ENCODE data around the gene NDUFS6. TPM values are rescaled to one million over a fixed set of nuclear protein-coding genes. Genes with fewer than 3 reads are reported as not detected.

Gene NDUFS6
- total RNA-seq, 4 donors from 2014 or later = 36.1 to 72.7 (median 57.3) TPM

GRCh38 chr5:1831677-1832313, 30.6 kb downstream of the NDUFS6 start:
- no peak for DNase-seq
- TF ChIP-seq, protein P1, sequence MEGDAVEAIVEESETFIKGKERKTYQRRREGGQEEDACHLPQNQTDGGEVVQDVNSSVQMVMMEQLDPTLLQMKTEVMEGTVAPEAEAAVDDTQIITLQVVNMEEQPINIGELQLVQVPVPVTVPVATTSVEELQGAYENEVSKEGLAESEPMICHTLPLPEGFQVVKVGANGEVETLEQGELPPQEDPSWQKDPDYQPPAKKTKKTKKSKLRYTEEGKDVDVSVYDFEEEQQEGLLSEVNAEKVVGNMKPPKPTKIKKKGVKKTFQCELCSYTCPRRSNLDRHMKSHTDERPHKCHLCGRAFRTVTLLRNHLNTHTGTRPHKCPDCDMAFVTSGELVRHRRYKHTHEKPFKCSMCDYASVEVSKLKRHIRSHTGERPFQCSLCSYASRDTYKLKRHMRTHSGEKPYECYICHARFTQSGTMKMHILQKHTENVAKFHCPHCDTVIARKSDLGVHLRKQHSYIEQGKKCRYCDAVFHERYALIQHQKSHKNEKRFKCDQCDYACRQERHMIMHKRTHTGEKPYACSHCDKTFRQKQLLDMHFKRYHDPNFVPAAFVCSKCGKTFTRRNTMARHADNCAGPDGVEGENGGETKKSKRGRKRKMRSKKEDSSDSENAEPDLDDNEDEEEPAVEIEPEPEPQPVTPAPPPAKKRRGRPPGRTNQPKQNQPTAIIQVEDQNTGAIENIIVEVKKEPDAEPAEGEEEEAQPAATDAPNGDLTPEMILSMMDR (IDR thresholded peaks at IDR 0.05) = no peak
- TF ChIP-seq POLR2A (IDR thresholded peaks at IDR 0.05) = no peak
- intact Hi-C loops (cut with DNase I) = no loop called here

GRCh38 chr5:1832511-1833250, 31.5 kb downstream of the NDUFS6 start:
- 59 to 70% methylated on average over 16 to 18 of the region's 28 CpGs for WGBS, 2 donors

More at GRCh38 chr5:1831677-1832313, 30.6 kb downstream of the NDUFS6 start:
- H3K27ac ChIP-seq = no peak overlapping the region
- H3K36me3 ChIP-seq = no peaks in the 10 kb centered on the region
- peaks cover 0 to 47% (median 0%) of the 10 kb centered on the region in 4 donors for H3K27me3 ChIP-seq
- H3K4me3 ChIP-seq = no peak overlapping the region
- H3K4me1 ChIP-seq = no peaks in the 10 kb centered on the region
- H3K9me3 ChIP-seq = no peaks in the 10 kb centered on the region
- WGBS, 2 donors = 19 to 27% methylated on average over 7 of the region's 14 CpGs

DNA sequence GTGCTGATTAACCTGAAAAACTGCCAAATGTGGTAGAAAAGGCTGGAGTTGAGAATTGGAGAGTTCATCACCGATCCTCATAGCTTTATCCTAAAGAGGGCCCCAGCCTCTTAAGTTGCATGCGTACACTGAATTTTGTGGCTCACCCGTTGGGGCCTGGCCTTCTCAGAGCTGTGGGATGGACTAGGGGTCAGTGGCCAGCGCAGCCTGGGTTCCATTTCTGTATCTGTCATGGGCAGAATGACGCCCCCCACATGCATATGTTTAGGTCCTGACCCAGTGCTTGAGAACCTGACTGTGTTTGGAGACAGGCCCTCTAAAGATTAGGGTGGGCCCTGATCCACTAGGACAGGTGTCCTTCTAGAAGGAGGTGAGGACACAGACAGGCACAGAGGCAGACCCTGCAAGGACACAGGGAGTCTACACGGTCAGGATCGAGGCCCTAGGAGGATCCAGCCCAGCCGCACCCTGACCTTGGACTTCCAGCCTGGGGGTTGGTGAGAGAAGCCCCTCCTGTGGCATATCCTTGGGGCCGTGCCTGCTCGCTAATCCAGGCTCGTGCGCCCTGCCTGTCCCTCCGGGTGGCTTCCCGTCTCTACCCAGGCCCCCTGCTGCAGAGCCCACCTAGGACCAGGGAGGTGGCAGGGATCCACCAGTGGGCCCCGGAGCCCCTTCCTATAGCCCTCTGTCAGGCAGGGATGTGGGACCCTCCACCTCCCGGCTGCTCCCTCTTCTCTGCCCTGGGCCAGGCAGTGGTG, 32.2 kb downstream of the NDUFS6 start:
- Histone ChIP-seq H3K4me1 (no peaks in the 10 kb centered on the region), H3K4me3 (no peak overlapping the region), H3K27ac (no peak overlapping the region), H3K36me3 (no peaks in the 10 kb centered on the region), H3K9me3 (no peaks in the 10 kb centered on the region), H3K27me3 (peaks cover 0 to 61% (median 0%) of the 10 kb centered on the region in 4 donors)
- DNase-seq = no peak
- TF ChIP-seq POLR2A (IDR thresholded peaks at IDR 0.05) = no peak
- TF ChIP-seq, protein P1 (IDR thresholded peaks at IDR 0.05) = no peak
- intact Hi-C loops (cut with DNase I) = no loop called here
- 80% methylated on average over 5 to 6 of the region's 16 CpGs for WGBS, 2 donors

More at GRCh38 chr5:1832511-1833250, 31.5 kb downstream of the NDUFS6 start:
- DNase-seq = no peak
- peaks cover 0 to 56% (median 0%) of the 10 kb centered on the region in 4 donors for H3K27me3 ChIP-seq
- TF ChIP-seq, protein P1 (IDR thresholded peaks at IDR 0.05) = no peak
- no peak for TF ChIP-seq POLR2A (IDR thresholded peaks at IDR 0.05)
- H3K4me3 ChIP-seq = no peak overlapping the region
- no peak overlapping the region for H3K27ac ChIP-seq
- no peaks in the 10 kb centered on the region for H3K36me3 ChIP-seq
- no peaks in the 10 kb centered on the region for H3K4me1 ChIP-seq
- intact Hi-C loops (cut with DNase I) = no loop called here
- no peaks in the 10 kb centered on the region for H3K9me3 ChIP-seq

- no peaks in the 10 kb centered on the region for H3K9me3 ChIP-seq
- H3K27me3 ChIP-seq = peaks cover 0 to 64% (median 0%) of the 10 kb centered on the region in 4 donors
- H3K4me1 ChIP-seq = no peaks in the 10 kb centered on the region
- WGBS, 2 donors = 73 to 90% methylated on average over 2 to 9 of the region's 22 CpGs
- intact Hi-C loops (cut with DNase I) = no loop called here
- TF ChIP-seq, protein P1 (IDR thresholded peaks at IDR 0.05) = no peak
- no peak for TF ChIP-seq POLR2A (IDR thresholded peaks at IDR 0.05)
- no peak for DNase-seq
- H3K4me3 ChIP-seq = no peak overlapping the region
- no peaks in the 10 kb centered on the region for H3K36me3 ChIP-seq
- no peak overlapping the region for H3K27ac ChIP-seq
Measured at GRCh38 chr5:1834022-1834551, 32.9 kb downstream of the NDUFS6 start.
